ENCODE measurements around the gene CCL1. TPM values are rescaled to one million over a fixed set of nuclear protein-coding genes. Genes with fewer than 3 reads are reported as not detected.

The CCL1 gene
- total RNA-seq, 1 donor from 2014 or later, result not detected

- FAIRE-seq, result no peak
- Histone ChIP-seq H3K36me3 (ENCODE audit: control insufficient read depth, insufficient read depth, low read length) (no peaks in the 10 kb centered on the region), H3K27me3 (ENCODE audit: control insufficient read depth, insufficient read depth, low read length) (no peaks in the 10 kb centered on the region), H3K4me3 (ENCODE audit: low read depth, low read length) (no peak within 1 kb of the TSS)
- DNase-seq (ENCODE audit: low read depth), result no peak
- TF ChIP-seq CTCF (IDR thresholded peaks at IDR 0.05; ENCODE audit: insufficient read depth, low read length, severe bottlenecking), result no peak
Measured at GRCh38 chr17:34356194-34356593, 6.8 kb downstream of the CCL1 start, which contains the start of gene CCL13. CCL13 (plus strand) TSS chr17:34356480; CDS start chr17:34356527, 47 bp downstream.

GRCh38 chr17:34354637-34355036 is 8.4 kb downstream of the CCL1 start:
- Histone ChIP-seq H3K27me3 (ENCODE audit: control insufficient read depth, insufficient read depth, low read length) (no peaks in the 10 kb centered on the region), H3K36me3 (ENCODE audit: control insufficient read depth, insufficient read depth, low read length) (no peaks in the 10 kb centered on the region), H3K4me3 (ENCODE audit: low read depth, low read length) (no peak overlapping the region)
- TF ChIP-seq CTCF (IDR thresholded peaks at IDR 0.05; ENCODE audit: insufficient read depth, low read length, severe bottlenecking), result no peak
- FAIRE-seq, result no peak
- DNase-seq (ENCODE audit: low read depth), result no peak

- Histone ChIP-seq H3K36me3 (ENCODE audit: control insufficient read depth, insufficient read depth, low read length) (no peaks in the 10 kb centered on the region), H3K4me3 (ENCODE audit: low read depth, low read length) (no peak overlapping the region), H3K27me3 (ENCODE audit: control insufficient read depth, insufficient read depth, low read length) (no peaks in the 10 kb centered on the region)
- FAIRE-seq (no peak), DNase-seq (ENCODE audit: low read depth) (no peak)
- no peak for TF ChIP-seq CTCF (IDR thresholded peaks at IDR 0.05; ENCODE audit: insufficient read depth, low read length, severe bottlenecking)
Measured at GRCh38 chr17:34352191-34352590, 10.8 kb downstream of the CCL1 start.

DNA sequence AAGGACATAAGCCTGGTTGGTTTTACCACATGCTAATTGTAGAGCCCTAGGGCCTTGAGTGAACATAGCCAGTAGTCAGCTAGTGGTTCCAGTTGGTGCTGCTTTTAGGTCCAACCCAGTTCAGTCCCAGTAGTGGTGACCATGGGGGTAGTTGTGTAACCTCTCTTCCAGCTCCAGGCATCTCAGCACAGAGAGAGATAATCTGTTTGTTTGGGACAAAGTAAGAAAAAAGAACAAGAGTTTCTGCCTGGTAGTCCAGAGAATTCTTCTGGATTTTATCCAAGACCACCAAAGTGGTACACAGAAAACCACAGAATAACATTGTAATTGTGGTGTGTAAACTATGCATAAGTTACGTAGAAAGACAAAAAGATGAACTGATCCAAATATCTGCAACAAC is 11.9 kb downstream of the CCL1 start:
- Histone ChIP-seq H3K4me3 (ENCODE audit: low read depth, low read length) (no peak overlapping the region), H3K36me3 (ENCODE audit: control insufficient read depth, insufficient read depth, low read length) (no peaks in the 10 kb centered on the region), H3K27me3 (ENCODE audit: control insufficient read depth, insufficient read depth, low read length) (no peaks in the 10 kb centered on the region)
- FAIRE-seq, result no peak
- TF ChIP-seq CTCF (IDR thresholded peaks at IDR 0.05; ENCODE audit: insufficient read depth, low read length, severe bottlenecking), result no peak
- no peak for DNase-seq (ENCODE audit: low read depth)

DNA sequence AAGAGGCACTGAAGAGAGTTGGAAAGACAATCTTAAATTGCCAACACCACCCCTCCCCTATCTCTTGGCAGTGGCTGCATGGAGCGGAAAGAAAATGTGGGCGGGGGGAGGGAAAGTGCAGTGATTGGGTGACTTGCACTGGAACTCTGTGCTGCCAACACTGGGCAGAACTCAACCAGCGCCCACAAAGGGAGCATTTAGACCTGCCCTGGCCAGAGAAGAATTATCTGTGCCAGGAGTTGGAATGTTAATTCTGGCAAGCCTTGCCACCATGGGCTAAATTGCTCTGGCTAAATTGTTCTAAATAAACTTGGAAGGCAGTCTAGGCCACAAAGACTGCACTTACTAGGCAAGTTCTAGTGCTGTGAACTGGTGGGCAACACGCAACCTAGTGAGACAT is 13.3 kb downstream of the CCL1 start:
- TF ChIP-seq CTCF (IDR thresholded peaks at IDR 0.05; ENCODE audit: insufficient read depth, low read length, severe bottlenecking), result no peak
- H3K36me3 ChIP-seq (ENCODE audit: control insufficient read depth, insufficient read depth, low read length), result no peaks in the 10 kb centered on the region
- DNase-seq (ENCODE audit: low read depth) (no peak), FAIRE-seq (no peak)
- no peaks in the 10 kb centered on the region for H3K27me3 ChIP-seq (ENCODE audit: control insufficient read depth, insufficient read depth, low read length)
- H3K4me3 ChIP-seq (ENCODE audit: low read depth, low read length), result no peak overlapping the region

DNA sequence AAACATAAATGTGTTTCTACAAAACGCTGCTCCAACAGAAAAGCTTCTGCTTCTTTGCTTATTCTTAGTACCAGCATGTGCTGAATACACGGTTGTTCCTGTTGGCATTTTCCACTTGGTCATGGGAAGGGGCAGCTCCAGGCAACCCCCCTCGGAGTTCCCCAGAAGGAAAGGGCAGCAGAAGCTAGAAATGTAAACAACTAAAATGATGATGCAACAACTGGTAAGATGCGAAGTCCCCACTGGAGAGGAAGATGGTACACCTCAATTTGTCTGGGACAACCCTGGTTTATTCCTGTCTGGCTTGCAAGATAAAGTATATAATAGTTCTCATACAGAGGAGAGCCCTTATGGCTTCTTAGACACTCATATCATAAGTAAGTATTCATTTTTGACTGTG is 16.0 kb downstream of the CCL1 start:
- DNase-seq (ENCODE audit: low read depth) (no peak), FAIRE-seq (no peak)
- H3K27me3 ChIP-seq (ENCODE audit: control insufficient read depth, insufficient read depth, low read length), result no peaks in the 10 kb centered on the region
- no peak for TF ChIP-seq CTCF (IDR thresholded peaks at IDR 0.05; ENCODE audit: insufficient read depth, low read length, severe bottlenecking)
- H3K4me3 ChIP-seq (ENCODE audit: low read depth, low read length), result no peak overlapping the region
- H3K36me3 ChIP-seq (ENCODE audit: control insufficient read depth, insufficient read depth, low read length), result no peaks in the 10 kb centered on the region

All from bronchial epithelial cell (primary cell).